ENCODE results near the gene MORN1.

DNA sequence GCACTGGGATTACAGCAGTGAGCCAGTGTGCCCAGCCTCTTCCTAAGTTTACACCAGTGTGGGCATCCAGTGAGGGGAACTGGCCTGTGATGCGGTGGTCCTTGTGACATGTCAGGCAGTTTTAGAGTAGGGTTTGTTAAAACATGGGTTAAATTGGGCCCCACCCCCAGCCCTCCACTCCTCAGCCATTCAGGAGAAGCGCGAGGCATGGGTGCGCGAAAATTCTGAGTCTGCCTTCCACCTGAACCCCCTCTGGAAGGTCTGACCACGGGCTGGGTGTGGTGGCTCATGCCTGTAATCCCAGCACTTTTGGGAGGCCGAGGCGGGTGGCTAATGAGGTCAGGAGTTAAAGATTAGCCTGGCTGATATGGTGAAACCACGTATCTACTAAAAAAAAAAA is 111.5 kb downstream of the MORN1 start:
- TF ChIP-seq, protein P1, sequence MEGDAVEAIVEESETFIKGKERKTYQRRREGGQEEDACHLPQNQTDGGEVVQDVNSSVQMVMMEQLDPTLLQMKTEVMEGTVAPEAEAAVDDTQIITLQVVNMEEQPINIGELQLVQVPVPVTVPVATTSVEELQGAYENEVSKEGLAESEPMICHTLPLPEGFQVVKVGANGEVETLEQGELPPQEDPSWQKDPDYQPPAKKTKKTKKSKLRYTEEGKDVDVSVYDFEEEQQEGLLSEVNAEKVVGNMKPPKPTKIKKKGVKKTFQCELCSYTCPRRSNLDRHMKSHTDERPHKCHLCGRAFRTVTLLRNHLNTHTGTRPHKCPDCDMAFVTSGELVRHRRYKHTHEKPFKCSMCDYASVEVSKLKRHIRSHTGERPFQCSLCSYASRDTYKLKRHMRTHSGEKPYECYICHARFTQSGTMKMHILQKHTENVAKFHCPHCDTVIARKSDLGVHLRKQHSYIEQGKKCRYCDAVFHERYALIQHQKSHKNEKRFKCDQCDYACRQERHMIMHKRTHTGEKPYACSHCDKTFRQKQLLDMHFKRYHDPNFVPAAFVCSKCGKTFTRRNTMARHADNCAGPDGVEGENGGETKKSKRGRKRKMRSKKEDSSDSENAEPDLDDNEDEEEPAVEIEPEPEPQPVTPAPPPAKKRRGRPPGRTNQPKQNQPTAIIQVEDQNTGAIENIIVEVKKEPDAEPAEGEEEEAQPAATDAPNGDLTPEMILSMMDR (IDR thresholded peaks at IDR 0.05; ENCODE audit: control extremely low read depth in 1 of 3, insufficient read depth in 1 of 3, low read depth in 1 of 3, low read length in 3 of 3) = no peak
- no peak for TF ChIP-seq MAFK (IDR thresholded peaks at IDR 0.05; ENCODE audit: low read depth, low read length)

All from H1 (cell line).